H1 (cell line): Measurements from ENCODE around the gene ZW10. TPM values are rescaled to one million over a fixed set of nuclear protein-coding genes. Genes with fewer than 3 reads are reported as not detected.

Source experiments
- CTCF ChIA-PET: fragments of 300-600 bp; sonication (Branson Sonifier 250); formaldehyde crosslinking; loops from one replicate; lab custom pipeline; 2021; ENCODE audit not compliant: partially characterized antibody; lab: Charles Lee
- POLR2A ChIA-PET: fragments of 300-600 bp; sonication (Branson Sonifier 250); formaldehyde crosslinking; loops from one replicate; lab custom pipeline; 2021; ENCODE audit warnings: inconsistent platforms; ENCODE audit not compliant: partially characterized antibody; lab: Charles Lee
- DNase-seq, 2 experiments: peaks; one replicate each; pipeline versions ENCODE4 v3.0.0 to v3.0.0-alpha.2; 2010 to 2022; ENCODE audit warnings: low spot score in 2 of 2, low read depth in 1 of 2, mixed read lengths in 1 of 2
- FAIRE-seq: peaks from 2 replicates; lab custom pipeline; 2011; peaks lifted over from hg19 to GRCh38; lab: Jason Lieb, UNC
- H2AFZ ChIP-seq: 2 replicates; pipeline ENCODE4 v1.8.1; 2012; ENCODE audit warnings: low read length, inconsistent platforms
- H2AK5ac ChIP-seq: 2 replicates; pipeline ENCODE4 v1.6.1; 2013; ENCODE audit warnings: low read depth, low read length
- H2BK120ac ChIP-seq: replicated peaks from 2 replicates; pipeline ENCODE3; 2013; ENCODE audit warnings: low read depth, low read length, inconsistent platforms
- H2BK12ac ChIP-seq: 2 replicates; pipeline ENCODE4 v1.6.1; 2013; ENCODE audit warnings: low read depth, low read length
- H2BK15ac ChIP-seq: 2 replicates; pipeline ENCODE4 v1.6.1; 2013; ENCODE audit warnings: low read length
- H2BK20ac ChIP-seq: 2 replicates; pipeline ENCODE4 v1.6.1; 2013; ENCODE audit warnings: low read length
- H2BK5ac ChIP-seq: 2 replicates; pipeline ENCODE4 v1.6.1; 2013; ENCODE audit warnings: low read depth, low read length
- H3K14ac ChIP-seq: 2 replicates; pipeline ENCODE4 v1.6.1; 2013; ENCODE audit warnings: inconsistent platforms; ENCODE audit not compliant: insufficient read length
- H3K18ac ChIP-seq: 2 replicates; pipeline ENCODE4 v1.6.1; 2013; ENCODE audit warnings: low read length; ENCODE audit errors: extremely low read depth
- H3K23ac ChIP-seq: 2 replicates; pipeline ENCODE4 v1.6.1; 2013; ENCODE audit warnings: inconsistent platforms; ENCODE audit not compliant: insufficient read length
- H3K23me2 ChIP-seq: 2 replicates; pipeline ENCODE4 v1.6.1; 2013; ENCODE audit warnings: low read depth, low read length
- H3K27ac ChIP-seq: 2 replicates; pipeline ENCODE4 v1.6.1; 2011; ENCODE audit warnings: low read depth, low read length, inconsistent platforms
- H3K27me3 ChIP-seq, 4 experiments: replicated peaks in 1 of 4; 1 replicate in 1 of 4; 2 replicates in 3 of 4; pipeline versions ENCODE4 v1.6.1 to v1.8.1; 2011 to 2013; ENCODE audit warnings: low read length in 3 of 4, mild to moderate bottlenecking in 3 of 4, inconsistent platforms in 2 of 4, mixed read lengths in 2 of 4, moderate library complexity in 1 of 4; ENCODE audit not compliant: control insufficient read depth in 3 of 4, insufficient read depth in 3 of 4; ENCODE audit errors: extremely low read depth in 1 of 4
- H3K36me3 ChIP-seq, 4 experiments: 2 replicates each; pipeline versions ENCODE4 v1.6.1 to v1.8.1; 2011 to 2013; ENCODE audit warnings: mild to moderate bottlenecking in 4 of 4, low read length in 3 of 4, moderate library complexity in 2 of 4, control low read depth in 1 of 4, inconsistent platforms in 1 of 4; ENCODE audit not compliant: insufficient read depth in 4 of 4, control insufficient read depth in 2 of 4
- H3K4ac ChIP-seq: replicated peaks from 2 replicates; pipeline ENCODE3; 2013; ENCODE audit warnings: low read length, low read depth, mixed read lengths, inconsistent platforms; ENCODE audit not compliant: insufficient read length
- H3K4me1 ChIP-seq, 4 experiments: replicated peaks in 1 of 4; 1 replicate in 1 of 4; 2 replicates in 3 of 4; pipeline versions ENCODE4 v1.6.1 to v1.8.1; 2011 to 2013; ENCODE audit warnings: low read length in 3 of 4, inconsistent platforms in 2 of 4, mixed read lengths in 1 of 4; ENCODE audit not compliant: insufficient read depth in 4 of 4, control insufficient read depth in 3 of 4
- H3K4me2 ChIP-seq, 2 experiments: 2 replicates each; pipeline versions ENCODE4 v1.6.1 to v1.8.1; 2011 to 2013; ENCODE audit warnings: low read depth in 2 of 2, low read length in 2 of 2, control low read depth in 1 of 2, inconsistent platforms in 1 of 2, mild to moderate bottlenecking in 1 of 2; ENCODE audit not compliant: insufficient read depth in 1 of 2
- H3K4me3 ChIP-seq, 4 experiments: fragments of 200-600, 300-600 bp in 1 of 4; sonication (generic), shearing (Covaris generic), sonication (Bioruptor Twin) in 1 of 4; 2 replicates each; pipeline versions ENCODE4 v1.5.1 to v1.8.1; 2011 to 2016; ENCODE audit warnings: low read length in 4 of 4, low read depth in 3 of 4, control low read depth in 2 of 4, inconsistent platforms in 2 of 4, mild to moderate bottlenecking in 2 of 4, mixed read lengths in 1 of 4, moderate library complexity in 1 of 4; ENCODE audit not compliant: insufficient read depth in 2 of 4; ENCODE audit errors: extremely low read depth in 1 of 4
- H3K56ac ChIP-seq: replicated peaks from 2 replicates; pipeline ENCODE3; 2013; ENCODE audit warnings: low read depth, mild to moderate bottlenecking, mixed read lengths, low read length, inconsistent platforms; ENCODE audit not compliant: insufficient read length
- H3K79me1 ChIP-seq: 2 replicates; pipeline ENCODE4 v1.6.1; 2013; ENCODE audit warnings: low read depth, low read length, control low read depth
- H3K79me2 ChIP-seq, 2 experiments: 2 replicates each; pipeline versions ENCODE4 v1.6.1 to v1.8.1; 2012 to 2013; ENCODE audit warnings: low read length in 2 of 2, mild to moderate bottlenecking in 2 of 2, inconsistent platforms in 1 of 2; ENCODE audit not compliant: insufficient read depth in 2 of 2, control insufficient read depth in 1 of 2
- H3K9ac ChIP-seq, 4 experiments: replicated peaks in 1 of 4; 1 replicate in 1 of 4; 2 replicates in 3 of 4; pipeline versions ENCODE4 v1.6.1 to v1.8.1; 2011 to 2013; ENCODE audit warnings: low read depth in 3 of 4, low read length in 3 of 4, control low read depth in 2 of 4, mild to moderate bottlenecking in 2 of 4, moderate library complexity in 2 of 4, inconsistent platforms in 1 of 4; ENCODE audit errors: extremely low read depth in 1 of 4
- H3K9me3 ChIP-seq, 2 experiments: 2 replicates each; pipeline versions ENCODE4 v1.6.1 to v1.8.1; 2012 to 2013; ENCODE audit warnings: mild to moderate bottlenecking in 2 of 2, moderate library complexity in 2 of 2, control low read depth in 1 of 2, inconsistent platforms in 1 of 2, low read depth in 1 of 2, low read length in 1 of 2, mixed read lengths in 1 of 2; ENCODE audit not compliant: insufficient read depth in 2 of 2
- H4K20me1 ChIP-seq, 2 experiments: replicated peaks in 1 of 2; 2 replicates each; pipeline versions ENCODE3 to v1.8.1; 2011 to 2013; ENCODE audit warnings: inconsistent platforms in 2 of 2, low read length in 2 of 2, mild to moderate bottlenecking in 1 of 2; ENCODE audit not compliant: insufficient read depth in 2 of 2, control insufficient read depth in 1 of 2
- H4K5ac ChIP-seq: 2 replicates; pipeline ENCODE4 v1.6.1; 2013; ENCODE audit warnings: low read length, low read depth, mixed read lengths, inconsistent platforms; ENCODE audit not compliant: insufficient read length
- H4K8ac ChIP-seq: 2 replicates; pipeline ENCODE4 v1.8.0; 2013; ENCODE audit warnings: mild to moderate bottlenecking, moderate library complexity, low read length, inconsistent platforms; ENCODE audit not compliant: insufficient read depth; ENCODE audit errors: extremely low read depth
- H4K91ac ChIP-seq: replicated peaks from 2 replicates; pipeline ENCODE3; 2013; ENCODE audit warnings: low read length, mixed read lengths, inconsistent platforms; ENCODE audit not compliant: insufficient read length
- BACH1 ChIP-seq: IDR thresholded peaks from 2 replicates; pipeline ENCODE4 v1.6.1; 2012; ENCODE audit warnings: low read length, improper control_type of control experiment
- HDAC6 ChIP-seq: IDR thresholded peaks from one replicate; pipeline ENCODE4 v1.7.1; 2012; ENCODE audit warnings: low read depth, mild to moderate bottlenecking, inconsistent platforms, low read length, moderate library complexity
- KDM1A ChIP-seq: fragments of 200-600, 300-600 bp; sonication (generic); IDR thresholded peaks from 2 replicates; pipeline ENCODE4 v1.7.1; 2016; ENCODE audit warnings: mild to moderate bottlenecking, low read length, borderline replicate concordance
- KDM4A ChIP-seq: IDR thresholded peaks from one replicate; pipeline ENCODE4 v1.7.1; 2012; ENCODE audit warnings: low read depth, mild to moderate bottlenecking, moderate library complexity, low read length, inconsistent platforms; ENCODE audit not compliant: severe bottlenecking
- PHF8 ChIP-seq: fragments of 200-600 bp; sonication (generic); conservative IDR thresholded peaks from 2 replicates; pipeline ENCODE4 v1.7.1; 2012; ENCODE audit warnings: low read depth, mild to moderate bottlenecking, inconsistent platforms, low read length, moderate library complexity
- POLR2A ChIP-seq, 2 experiments: IDR thresholded peaks; 1 replicate in 1 of 2; 2 replicates in 1 of 2; pipeline ENCODE4 v1.6.1; 2011; ENCODE audit warnings: low read depth in 2 of 2, low read length in 2 of 2, mild to moderate bottlenecking in 2 of 2; ENCODE audit errors: control extremely low read depth in 1 of 2
- POU5F1 ChIP-seq: IDR thresholded peaks from 2 replicates; pipeline ENCODE4 v1.6.1; 2011; ENCODE audit warnings: low read depth, mild to moderate bottlenecking, low read length, moderate library complexity
- SAP30 ChIP-seq: fragments of 300-600 bp; sonication (generic); IDR thresholded peaks from 2 replicates; pipeline ENCODE4 v1.7.1; 2012; ENCODE audit warnings: low read length, moderate library complexity, mild to moderate bottlenecking, inconsistent platforms; ENCODE audit not compliant: insufficient read depth, insufficient replicate concordance
- SP4 ChIP-seq: IDR thresholded peaks from 2 replicates; pipeline ENCODE4 v1.6.1; 2012; ENCODE audit warnings: low read length, inconsistent platforms
- TAF7 ChIP-seq: optimal IDR thresholded peaks from 2 replicates; pipeline ENCODE3; 2011; ENCODE audit warnings: low read depth, mild to moderate bottlenecking, inconsistent platforms, low read length, moderate library complexity, borderline replicate concordance
- WGBS, 2 experiments: shearing (Covaris generic) in 1 of 2; methylation state at CpG; one replicate each; pipeline versions ENCODE4 v1.1.6 to v1.1.7; 2013 to 2015; ENCODE audit warnings: low lambda C conversion rate in 2 of 2, mixed read lengths in 2 of 2, inconsistent platforms in 1 of 2, low coverage in 1 of 2, missing lambda C conversion rate in 1 of 2; ENCODE audit not compliant: insufficient replicate concordance in 2 of 2, insufficient coverage in 1 of 2, insufficient read length in 1 of 2; ENCODE audit errors: extremely low coverage in 1 of 2, missing lambda C conversion rate in 1 of 2; 5-methylcytosine and 5-hydroxymethylcytosine counted together
- polyA plus RNA-seq, 7 experiments: library from polyadenylated mRNA; depleted of rRNA in 3 of 7; stranded (reverse) in 5 of 7; unstranded in 2 of 7; fragments of >200 nt in 5 of 7; fragments of 200-250 nt in 2 of 7; gene quantifications; 1 replicate in 5 of 7; 2 replicates in 1 of 7; 4 replicates in 1 of 7; pipeline versions ENCODE4 v1.2.1 to v1.2.3, GENCODE V29; 2011 to 2013; ENCODE audit warnings: missing spikeins in 2 of 7, mixed read lengths in 2 of 7
- total RNA-seq: library from RNA; stranded (reverse); fragmentation: NEBNext Ultra II Directional; extraction: Animal tissue kit (Norgen Biotek cat#: 25700); gene quantifications from 2 replicates; pipeline ENCODE4 v1.2.1, GENCODE V29; 2021
- TF ChIP-seq, protein P1 (sequence below): IDR thresholded peaks from 2 replicates; pipeline ENCODE4 v1.6.1; 2011; ENCODE audit warnings: low read depth, mild to moderate bottlenecking, low read length; ENCODE audit not compliant: insufficient read depth
- TF ChIP-seq, protein P2 (sequence below): IDR thresholded peaks from 2 replicates; pipeline ENCODE4 v1.6.1; 2012; ENCODE audit warnings: inconsistent platforms

ZW10 gene
- total and polyA plus RNA-seq, 2 of the 8 experiments (the other 6 are each of a cell fraction or from before 2014, with no cell fraction given) = 9.0 to 25.3 TPM

DNA sequence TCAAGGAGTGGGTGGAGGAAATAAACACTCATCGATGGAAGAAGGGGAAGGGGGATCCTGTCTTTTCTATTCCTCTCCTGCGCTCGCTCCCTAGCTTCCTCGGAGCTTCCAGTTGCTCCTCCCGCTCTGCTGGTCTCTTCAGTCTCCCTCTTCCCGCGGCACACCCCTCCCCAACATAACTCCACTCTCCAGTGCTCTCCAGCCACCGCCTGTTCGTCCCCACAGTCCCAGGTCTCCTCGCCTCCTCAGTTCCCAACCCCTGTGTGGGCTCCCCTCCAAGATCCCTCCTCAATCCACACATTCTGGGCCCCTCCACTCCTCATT is 438 bp downstream of the ZW10 start:
- no peaks in the 10 kb centered on the region for H3K23me2 ChIP-seq
- no peak overlapping the region for H2AK5ac ChIP-seq
- H2BK120ac ChIP-seq = no peak overlapping the region
- H4K8ac ChIP-seq = peak overlapping the region; percentile 92; the same call in 1 of the 2 replicates
- no peaks in the 10 kb centered on the region for H3K9me3 ChIP-seq
- peak overlapping the region; percentile 73 to 90 (median 78) for H3K9ac ChIP-seq
- TF ChIP-seq POLR2A (IDR thresholded peaks at IDR 0.05; ENCODE audit: control extremely low read depth in 1 of 2, low read depth in 2 of 2, low read length in 2 of 2) = no peak
- no peak for TF ChIP-seq POU5F1
- TF ChIP-seq HDAC6 = no peak
- no peak for TF ChIP-seq TAF7
- TF ChIP-seq, protein P1, sequence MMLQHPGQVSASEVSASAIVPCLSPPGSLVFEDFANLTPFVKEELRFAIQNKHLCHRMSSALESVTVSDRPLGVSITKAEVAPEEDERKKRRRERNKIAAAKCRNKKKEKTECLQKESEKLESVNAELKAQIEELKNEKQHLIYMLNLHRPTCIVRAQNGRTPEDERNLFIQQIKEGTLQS = no peak
- TF ChIP-seq BACH1 = no peak
- TF ChIP-seq, protein P2, sequence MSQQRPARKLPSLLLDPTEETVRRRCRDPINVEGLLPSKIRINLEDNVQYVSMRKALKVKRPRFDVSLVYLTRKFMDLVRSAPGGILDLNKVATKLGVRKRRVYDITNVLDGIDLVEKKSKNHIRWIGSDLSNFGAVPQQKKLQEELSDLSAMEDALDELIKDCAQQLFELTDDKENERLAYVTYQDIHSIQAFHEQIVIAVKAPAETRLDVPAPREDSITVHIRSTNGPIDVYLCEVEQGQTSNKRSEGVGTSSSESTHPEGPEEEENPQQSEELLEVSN = no peak
- TF ChIP-seq PHF8 = 0 out of 2 replicates have a peak, but pooled peaks have one; percentile 24
- TF ChIP-seq SP4 = no peak
- TF ChIP-seq SAP30 = peak; percentile 21
- TF ChIP-seq KDM1A = peak; percentile 29
- TF ChIP-seq KDM4A = no peak
- ChIA-PET CTCF (interaction anchor here (0.6 to 1.2 kb wide), 10 partner anchors 8 to 1176 kb away, joined by 3 to 5 read pairs (median 3); no protein-coding TSS in a partner anchor), POLR2A (interaction anchor here (1.2 kb wide), 4 partner anchors 23 to 91 kb away, joined by 3 to 5 read pairs (median 4); no protein-coding TSS in a partner anchor)
- no peaks in the 10 kb centered on the region for H4K20me1 ChIP-seq
- no peak overlapping the region for H2BK15ac ChIP-seq
- no peak overlapping the region for H3K23ac ChIP-seq
- no peak overlapping the region for H3K4ac ChIP-seq
- peak overlapping the region; percentile 22; the same call in 1 of the 2 replicates for H2AFZ ChIP-seq
- DNase-seq (no peak), FAIRE-seq (no peak)
- no peak overlapping the region for H3K56ac ChIP-seq
- H3K27ac ChIP-seq = peak overlapping the region; percentile 19; the same call in 1 of the 2 replicates
- H3K4me1 ChIP-seq = no peaks in the 10 kb centered on the region
- no peaks in the 10 kb centered on the region; the same call in 1 of the 2 replicates for H3K79me1 ChIP-seq
- H2BK12ac ChIP-seq = no peak overlapping the region
- H3K27me3 ChIP-seq = no peaks in the 10 kb centered on the region
- no peak overlapping the region for H3K18ac ChIP-seq
- H4K91ac ChIP-seq = peak overlapping the region; percentile 70
- H2BK20ac ChIP-seq = no peak overlapping the region
- no peak overlapping the region for H3K14ac ChIP-seq
- H4K5ac ChIP-seq = no peak overlapping the region
- peaks cover 0 to 24% of the 10 kb centered on the region in 2 experiments; a peak in 2 of 4 replicates for H3K79me2 ChIP-seq
- peak overlapping the region; percentile 47 to 66 for H3K4me2 ChIP-seq
- peaks cover 0 to 15% (median 5%) of the 10 kb centered on the region in 4 experiments; a peak in 5 of 8 replicates for H3K36me3 ChIP-seq
- peak overlapping the region; percentile 69; the same call in 1 of the 2 replicates for H2BK5ac ChIP-seq
- WGBS, 2 experiments = 4% methylated on average over 10 of the region's 10 CpGs; no CpG with 5 or more reads in 1 of the 2 experiments
- peak overlapping the region; percentile 88 to 95 (median 92) for H3K4me3 ChIP-seq
